GM19395 (cell line): ENCODE measurements around the gene NTSR1.
"Not testable (repeated sequence)": the region's sequence is repeated elsewhere in the genome, so short reads cannot be mapped to it uniquely, and the experiment has no call there.

Source experiments
- ATAC-seq: cut with Tn5 transposase; IDR thresholded peaks from one replicate; pipeline ENCODE4 v1.9.1; 2021; ENCODE audit warnings: mild to moderate bottlenecking, moderate library complexity; ENCODE audit not compliant: unreplicated experiment

The NTSR1 gene

DNA sequence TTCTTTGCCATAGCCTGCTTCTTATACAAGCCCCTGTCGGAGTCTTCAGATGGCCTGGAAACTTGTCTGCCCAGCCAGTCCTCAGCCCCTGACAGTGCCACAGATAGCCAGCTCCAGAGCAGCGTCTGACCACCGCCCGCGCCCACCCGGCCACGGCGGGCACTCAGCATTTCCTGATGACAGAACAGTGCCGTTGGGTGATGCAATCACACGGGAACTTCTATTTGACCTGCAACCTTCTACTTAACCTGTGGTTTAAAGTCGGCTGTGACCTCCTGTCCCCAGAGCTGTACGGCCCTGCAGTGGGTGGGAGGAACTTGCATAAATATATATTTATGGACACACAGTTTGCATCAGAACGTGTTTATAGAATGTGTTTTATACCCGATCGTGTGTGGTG is 36.9 kb upstream of the NTSR1 start:
- ATAC-seq, result no peak

DNA sequence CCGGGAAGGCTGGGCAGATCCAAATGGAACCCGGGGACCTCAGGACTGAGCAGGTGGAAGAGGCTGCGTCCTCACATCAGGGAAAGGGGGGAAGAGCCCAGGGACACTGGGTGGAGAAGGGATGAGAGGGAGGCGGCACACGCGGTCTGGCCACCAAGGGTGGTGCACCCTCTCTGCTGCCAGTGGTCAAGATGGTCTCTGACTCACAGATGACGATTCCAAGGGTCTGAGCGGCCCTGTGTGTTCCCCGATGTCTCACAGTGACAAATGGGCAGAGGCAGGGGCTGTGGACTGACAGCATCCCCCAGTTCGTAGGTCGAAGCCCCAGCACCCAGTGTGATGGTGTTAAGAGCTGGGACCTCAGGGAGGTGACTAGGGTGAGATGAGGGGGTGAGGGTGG is 34.3 kb upstream of the NTSR1 start:
- no peak for ATAC-seq

DNA sequence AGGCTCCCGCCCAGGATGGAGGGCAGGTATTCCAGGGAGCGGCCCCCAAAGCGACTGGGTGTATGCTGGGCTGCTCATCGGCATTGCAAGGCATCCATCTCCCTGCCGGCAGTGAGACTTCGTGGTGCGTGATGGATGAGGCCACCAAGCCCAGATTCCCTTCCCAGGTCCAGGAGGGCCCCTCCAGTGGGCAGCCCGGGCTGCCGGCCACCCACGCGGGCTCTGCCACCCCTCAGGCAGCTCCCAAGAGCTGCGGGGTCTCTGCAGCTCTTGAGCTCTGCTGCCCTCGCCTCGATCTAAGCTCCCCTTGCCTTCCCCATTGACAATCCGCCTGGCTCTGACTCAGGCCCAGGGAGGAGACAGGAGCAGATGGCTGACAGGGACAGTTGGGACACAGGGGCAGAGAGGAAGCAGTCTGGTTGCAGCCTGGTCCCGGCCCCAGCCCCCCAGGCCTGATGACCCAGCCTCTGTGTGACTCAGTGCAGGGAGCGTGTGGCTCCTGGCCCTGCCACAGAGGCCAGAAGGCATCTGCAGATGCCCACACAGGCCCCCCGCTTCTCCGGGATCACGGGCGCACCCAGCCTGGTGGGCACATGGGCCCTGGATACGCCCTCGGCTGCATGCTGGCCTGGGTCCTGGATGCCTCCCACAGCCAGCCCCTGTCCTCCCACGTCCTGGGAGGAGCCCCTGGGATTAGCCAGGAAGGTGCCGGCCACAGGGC is 33.3 kb upstream of the NTSR1 start:
- ATAC-seq, result no peak

DNA sequence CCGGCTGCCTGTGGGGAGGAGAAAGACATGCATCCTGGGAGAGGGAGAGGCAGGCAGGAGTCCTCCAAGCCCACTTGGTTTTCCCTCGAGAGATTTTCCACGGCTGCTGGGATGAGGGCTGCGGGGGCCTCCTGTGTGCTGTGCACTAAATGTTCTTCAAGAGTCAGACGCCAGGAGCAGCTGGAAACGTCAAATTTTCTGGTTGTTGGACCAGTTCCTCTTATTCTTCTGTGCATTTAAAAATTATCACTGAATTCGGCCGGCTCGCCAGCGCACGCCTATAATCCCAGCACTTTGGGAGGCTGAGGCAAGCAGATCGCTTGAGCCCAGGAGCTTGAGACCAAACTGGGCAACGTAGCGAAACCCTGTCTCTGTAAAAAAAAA is 32.8 kb upstream of the NTSR1 start:
- no peak for ATAC-seq

DNA sequence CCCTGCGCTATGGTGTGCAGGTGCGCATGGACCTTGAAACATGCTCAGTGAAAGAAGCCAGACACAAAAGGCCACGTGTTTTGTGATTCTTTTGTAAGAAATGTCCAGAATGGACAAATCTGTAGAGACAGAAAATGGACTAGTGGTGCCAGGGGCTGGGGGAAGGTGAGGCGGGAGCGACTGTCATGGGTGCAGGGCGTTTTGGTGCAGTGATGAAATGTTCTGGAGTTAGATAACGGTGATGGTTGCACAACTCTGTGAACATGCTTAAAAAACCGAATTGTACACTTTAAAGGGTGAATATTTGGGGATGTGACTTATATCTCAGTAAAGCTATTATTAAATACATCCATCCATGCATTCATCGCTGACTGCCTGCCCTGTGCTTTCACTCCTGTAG is 31.7 kb upstream of the NTSR1 start:
- no peak for ATAC-seq

DNA sequence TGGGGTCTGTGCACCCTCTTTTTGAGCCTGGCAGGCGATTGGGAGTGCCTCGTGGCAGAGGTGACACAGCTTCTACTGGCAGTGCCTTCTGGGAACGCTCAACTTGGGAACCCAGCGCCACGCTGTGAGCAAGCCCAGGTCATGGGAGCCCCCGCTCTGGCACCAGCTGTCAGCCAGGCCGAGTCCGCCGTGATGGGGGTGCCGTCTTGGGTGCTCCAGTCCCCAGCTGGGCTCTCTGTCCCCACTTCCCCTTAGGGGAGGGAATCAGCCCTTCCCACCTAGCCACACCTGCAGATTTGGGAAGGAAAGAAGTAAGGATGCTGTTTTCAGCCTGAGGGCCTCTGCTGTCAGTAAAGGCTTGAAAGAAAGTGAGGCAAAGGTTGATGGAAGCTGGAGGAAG is 31.0 kb upstream of the NTSR1 start:
- no peak for ATAC-seq

DNA sequence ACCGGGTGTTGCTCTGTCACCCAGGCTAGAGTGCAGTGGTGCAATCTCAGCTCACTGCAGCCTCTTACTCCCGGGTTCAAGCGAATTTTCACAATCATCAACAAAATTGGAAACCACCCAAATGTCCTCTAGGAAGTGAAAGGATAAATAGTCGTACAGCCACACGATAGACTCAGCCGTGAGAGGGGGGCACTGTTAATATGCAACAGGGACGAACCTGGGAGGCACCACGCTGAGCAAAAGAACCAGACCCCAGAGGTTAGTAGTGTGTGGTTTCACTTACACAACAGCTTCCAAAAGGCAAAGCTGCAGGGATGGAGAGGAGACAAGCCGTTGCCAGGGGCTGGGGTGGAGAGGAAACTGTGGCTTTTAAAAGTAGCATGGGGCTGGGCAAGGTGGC is 30.1 kb upstream of the NTSR1 start:
- no peak for ATAC-seq

DNA sequence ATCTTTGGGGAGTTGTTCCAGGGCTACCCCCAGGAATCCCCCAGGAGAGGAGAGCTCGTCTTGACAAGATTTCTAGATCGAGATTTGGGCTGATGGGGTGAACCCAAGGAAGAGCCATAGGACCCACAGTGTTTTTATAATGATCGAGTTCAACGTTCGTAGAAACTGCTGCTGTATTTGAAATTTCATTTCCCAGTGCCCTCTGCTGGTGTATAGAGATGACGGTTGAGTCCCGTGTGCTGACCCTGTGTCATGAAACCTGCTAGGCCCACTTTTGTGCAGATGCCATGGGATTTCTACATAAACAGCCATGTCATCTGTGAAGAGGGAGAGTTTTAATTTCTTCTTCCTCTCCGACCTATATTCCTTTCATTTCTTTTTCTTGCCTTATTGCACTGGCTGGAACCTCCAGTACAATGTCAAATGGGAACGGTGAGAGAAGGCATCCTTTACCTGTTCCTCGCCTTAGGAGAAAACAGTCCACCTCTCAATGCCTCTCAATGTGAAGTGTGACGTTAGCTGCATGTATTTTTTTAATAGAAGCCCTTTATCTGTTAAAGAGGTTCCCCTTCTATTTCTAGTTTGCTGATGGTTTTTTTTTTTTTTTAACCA is 28.6 kb upstream of the NTSR1 start:
- no peak for ATAC-seq

DNA sequence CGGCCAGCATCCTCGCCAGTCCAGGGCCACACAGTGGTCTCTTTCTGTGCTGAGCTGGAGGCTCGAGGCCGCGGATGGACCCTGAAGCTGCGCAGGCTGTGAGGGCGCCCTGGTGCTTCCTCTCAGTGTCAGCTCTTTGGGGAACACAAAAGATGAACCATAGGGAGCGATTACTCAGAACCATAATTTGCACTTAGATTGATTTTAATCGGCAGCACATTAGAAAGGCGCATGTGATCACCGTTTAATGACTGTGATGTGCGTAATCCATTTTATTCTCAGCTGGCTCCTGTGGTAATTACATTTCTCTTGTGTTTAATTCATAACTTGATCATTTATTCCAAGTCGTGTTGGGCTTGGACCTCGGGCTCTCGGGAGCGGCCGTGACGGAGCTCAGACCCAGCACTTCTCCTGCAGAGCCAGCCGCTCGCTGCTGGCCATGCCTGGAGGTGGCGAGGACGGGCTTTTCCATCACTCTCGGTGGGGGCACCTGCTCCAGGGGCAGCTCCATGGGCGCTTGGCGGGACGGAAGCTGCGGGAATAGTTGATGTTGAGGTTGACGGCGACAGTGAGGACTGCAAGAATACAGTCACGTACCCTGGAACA is 25.6 kb upstream of the NTSR1 start:
- ATAC-seq, result no peak

DNA sequence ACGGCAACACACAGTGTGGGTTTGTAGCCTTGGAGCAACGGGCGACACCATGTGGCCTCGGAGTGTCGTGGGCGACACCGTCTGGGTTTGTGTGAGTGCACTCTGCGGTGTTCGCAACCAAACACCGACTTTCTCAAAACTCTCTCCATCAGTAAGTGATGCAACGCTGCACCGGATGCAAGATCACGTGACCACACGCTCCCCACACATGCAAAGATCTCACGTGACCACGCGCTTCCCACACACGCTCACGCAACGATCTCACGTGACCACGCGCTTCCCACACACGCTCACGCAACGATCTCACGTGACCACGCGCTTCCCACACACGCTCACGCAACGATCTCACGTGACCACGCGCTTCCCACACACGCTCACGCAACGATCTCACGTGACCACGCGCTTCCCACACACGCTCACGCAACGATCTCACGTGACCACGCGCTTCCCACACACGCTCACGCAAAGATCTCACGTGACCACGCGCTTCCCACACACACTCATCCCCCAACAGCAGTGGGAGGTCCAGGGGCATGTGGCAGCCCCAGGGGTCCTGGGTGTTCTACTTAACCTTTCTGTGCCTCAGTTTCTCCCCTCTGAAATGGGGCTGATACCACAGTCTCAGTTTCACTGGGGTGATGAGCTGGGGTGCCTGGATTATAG is 24.8 kb upstream of the NTSR1 start:
- ATAC-seq, result not testable (repeated sequence)

DNA sequence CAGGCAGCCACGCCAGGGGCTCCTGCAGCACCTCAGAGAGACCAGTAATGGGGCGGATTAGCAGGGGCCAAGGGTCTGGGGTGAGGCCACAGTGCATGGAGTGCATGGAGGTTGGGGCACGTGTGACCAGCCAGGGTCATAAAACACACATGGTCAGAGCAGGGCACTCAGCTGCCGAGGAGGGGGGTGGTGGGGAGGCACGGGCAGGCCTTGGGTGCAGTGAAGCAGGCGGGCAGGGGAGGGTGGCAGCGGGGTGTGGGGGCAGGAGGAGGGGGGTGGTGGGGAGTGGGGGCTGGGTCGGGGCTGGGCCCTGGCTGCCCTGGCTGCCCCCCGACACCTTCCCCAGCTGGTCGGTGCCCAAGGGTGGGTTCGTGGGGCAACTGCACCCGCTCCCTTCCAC is 23.7 kb upstream of the NTSR1 start:
- ATAC-seq, result no peak

DNA sequence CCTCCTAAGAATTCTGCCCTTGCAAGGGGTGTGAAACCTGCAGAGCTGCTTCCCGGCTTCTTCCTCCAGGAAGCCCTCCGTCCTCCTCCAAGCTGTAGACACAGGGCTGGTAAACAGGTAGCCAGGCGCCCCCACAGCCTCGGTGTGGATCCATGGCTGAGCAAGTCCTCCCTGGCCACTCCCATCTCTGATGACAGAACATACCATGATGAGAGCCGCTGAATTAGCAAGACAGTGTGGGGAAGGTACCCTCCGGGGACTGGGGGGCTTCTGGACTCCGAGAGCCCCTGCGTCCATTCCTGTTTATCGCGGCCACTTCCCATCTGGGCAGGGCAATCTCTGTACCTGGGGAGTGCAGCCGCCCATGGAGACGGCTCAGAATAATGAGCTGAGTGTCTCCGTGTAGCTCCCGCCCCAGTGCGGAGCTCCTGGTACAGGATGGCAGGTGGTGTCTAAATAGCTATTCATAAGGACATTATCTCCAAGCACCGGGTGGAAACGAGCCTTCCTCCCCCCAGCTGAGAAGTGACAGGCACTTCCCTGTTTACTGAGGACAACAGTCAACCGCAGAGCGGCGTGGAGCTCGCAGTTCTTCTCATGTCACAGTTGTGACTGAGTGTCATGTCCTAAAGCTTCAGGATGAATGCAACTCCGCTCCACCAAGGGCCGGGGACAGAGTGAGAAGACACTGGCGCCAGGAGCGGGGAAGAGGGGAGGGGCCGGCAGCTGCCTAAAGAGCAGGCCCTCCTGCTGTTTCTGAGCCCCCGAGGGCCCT is 22.7 kb upstream of the NTSR1 start:
- no peak for ATAC-seq

DNA sequence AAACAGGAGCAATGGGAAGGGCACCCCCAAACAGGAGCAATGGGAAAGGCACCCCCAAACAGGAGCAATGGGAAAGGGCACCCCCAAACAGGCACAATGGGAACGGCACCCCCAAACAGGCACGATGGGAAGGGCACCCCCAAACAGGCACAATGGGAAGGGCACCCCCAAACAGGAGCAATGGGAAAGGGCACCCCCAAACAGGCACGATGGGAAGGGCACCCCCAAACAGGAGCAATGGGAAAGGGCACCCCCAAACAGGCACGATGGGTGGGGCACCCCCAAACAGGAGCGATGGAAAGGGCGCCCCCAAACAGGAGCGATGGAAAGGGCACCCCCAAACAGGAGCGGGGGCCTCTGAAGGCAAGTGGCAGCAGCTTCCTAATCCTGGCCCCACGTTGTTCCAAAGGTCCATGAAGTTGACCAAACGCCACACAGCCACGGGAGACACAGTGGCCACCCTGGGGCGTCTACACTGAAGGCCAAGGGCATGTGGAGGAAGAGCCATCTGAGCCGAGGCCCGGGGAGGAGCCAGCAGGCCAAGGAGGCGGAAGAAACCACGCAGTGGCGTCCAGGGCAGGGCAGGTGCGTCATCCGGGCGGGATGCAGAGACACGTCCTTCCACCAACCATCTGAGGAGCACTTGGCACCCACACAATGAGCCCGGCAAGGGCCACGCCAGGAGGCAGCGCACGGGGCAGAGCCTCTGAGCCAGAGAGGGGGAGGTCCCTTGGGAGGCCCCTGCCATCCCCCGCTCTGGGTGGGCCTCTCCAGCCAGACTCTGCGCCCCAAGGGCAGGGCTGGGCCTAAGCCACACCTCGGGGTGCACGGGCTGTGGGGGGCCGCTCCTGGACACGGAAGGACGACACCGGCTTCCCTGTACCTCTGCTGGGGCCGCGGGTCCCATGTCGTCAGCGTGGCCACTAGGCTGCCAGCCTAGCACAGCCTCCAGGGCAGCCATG is 21.5 kb upstream of the NTSR1 start:
- ATAC-seq, result no peak

DNA sequence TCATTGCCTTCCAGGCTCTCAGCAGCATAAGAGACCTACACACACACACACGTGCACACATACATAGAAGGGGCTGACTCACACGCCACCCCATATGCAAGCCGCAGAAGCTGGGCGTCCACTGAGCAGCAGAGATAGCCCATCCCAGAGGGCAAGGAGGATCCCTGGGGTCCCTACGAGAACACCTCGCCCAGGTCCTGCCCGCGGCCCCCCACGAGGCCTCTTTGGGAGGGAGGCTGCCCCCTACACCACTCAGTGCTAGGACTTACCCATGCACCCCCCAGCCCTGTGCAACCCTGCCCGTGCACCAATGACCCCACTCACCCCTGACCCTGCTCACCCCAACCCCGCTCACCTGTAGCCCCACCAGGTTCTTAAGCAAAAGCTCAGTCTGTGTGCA is 20.6 kb upstream of the NTSR1 start:
- no peak for ATAC-seq

DNA sequence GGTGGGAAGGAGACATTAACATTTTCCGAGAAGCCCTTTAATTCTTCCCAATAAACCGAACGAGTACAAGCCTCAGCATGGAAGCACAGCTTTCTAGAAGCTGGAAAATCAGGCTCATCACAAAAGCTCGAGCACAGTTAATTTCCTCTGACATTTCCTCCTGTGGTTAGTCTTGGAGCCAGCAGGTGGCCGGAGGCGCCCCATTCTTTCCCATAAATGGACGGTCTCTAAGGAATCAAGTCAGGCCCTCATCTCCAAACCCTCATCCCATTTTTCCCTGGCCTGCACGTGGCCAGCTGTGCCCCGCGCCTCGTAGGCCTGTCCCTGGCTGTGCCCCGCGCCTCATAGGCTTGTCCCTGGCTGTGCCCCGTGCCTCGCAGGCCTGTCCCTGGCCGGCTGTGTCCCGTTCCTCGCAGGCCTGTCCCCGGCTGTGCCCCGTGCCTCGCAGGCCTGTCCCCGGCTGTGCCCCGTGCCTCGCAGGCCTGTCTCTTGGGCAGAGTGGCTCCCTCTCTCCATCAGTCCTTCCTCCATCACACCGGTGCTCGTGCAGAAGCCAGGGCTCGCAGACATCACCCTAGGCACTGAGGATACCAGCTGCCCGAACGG is 19.7 kb upstream of the NTSR1 start:
- no peak for ATAC-seq

DNA sequence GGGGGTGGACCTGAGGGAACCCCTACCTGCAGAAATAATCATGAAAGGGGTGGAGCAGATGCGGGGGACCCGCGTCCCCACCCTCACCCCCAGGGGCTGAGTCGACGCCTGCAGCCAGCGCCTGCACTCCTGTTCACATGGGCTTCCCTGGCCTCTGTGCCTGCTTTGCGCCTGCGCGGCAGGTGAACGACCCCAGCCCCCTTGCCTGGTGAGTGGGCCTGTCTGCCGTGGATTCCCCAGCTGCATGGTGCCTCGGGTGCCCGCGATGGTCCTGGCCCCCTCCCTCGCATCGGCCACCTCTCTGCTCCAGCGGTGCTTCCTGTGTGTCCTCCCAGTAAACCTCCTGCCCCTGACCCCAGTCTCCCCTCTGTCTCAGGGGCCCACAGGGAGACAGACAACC is 18.8 kb upstream of the NTSR1 start:
- no peak for ATAC-seq

DNA sequence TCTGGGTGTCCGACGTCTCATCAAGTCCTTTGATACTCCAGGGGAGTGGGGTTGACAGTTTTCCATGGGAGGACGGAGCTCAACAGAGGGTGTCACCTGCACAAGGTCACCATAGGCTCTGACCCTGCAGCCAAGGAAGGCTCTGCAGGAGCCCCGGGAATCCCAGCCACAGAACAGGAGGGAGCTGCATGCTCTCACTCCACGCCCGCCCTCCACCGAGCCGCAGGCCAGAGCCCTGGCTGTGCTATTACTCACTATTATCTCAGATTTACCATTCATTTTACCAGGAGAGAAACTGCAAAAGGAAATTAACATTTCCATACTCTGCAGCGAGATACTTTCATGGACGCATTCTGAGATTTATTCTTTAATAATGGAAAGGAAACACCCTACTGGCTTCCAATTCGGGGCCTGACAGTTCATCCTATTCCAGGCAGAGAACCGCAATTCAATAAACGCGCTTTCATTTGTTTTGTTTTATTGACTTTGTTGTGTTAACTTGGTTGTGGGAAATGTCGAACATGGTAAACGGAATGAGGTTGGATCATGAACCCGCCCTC is 18.3 kb upstream of the NTSR1 start:
- no peak for ATAC-seq

DNA sequence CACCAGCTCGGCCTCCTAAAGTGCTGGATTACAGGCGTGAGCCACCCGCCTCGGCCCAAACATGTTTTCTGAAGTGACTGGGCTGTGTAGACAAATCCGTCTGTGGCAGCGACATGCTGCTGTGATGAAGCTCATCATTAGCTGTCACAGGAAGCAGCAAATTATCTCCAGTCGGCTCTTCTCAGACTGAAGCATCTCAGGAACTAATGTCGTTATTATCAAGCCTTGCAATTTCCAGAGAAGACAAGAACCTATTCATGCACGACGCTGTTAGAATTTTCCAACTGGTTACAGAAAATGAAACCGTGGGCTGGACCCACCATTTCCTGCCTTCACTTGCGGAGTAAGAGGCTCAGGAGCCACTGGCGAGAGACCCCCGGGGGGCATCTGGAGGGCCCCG is 17.1 kb upstream of the NTSR1 start:
- no peak for ATAC-seq

DNA sequence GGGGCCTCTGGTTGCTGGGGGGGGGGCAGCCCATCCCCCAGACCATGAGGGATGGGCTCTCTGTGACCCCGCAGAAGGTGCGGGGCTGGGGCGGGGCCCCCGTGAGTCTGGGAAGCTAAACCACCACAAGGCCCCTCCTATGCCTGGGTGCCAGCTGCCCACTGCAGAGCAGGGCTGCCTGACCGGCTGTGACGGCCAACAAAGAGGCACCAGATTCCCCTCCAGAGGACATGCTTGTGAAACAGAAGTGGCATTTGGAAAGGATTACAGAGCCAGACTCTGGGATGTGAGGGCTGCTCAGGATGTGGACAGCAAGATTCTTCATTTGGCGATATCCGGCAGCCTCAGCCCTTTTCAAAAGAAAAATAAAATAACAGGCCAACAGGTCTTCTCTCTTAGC is 16.5 kb upstream of the NTSR1 start:
- ATAC-seq, result no peak
